Measurements from ENCODE around the gene KRT36. TPM values are rescaled to one million over a fixed set of nuclear protein-coding genes. Genes with fewer than 3 reads are reported as not detected.

The KRT36 gene
- total RNA-seq, 1 donor from 2014 or later = not detected

GRCh38 chr17:41536741-41537613 lies 47.3 kb upstream of the KRT36 start:
- Mint-ChIP-seq H3K4me1 (no peaks in the 10 kb centered on the region), H3K27ac (no peak overlapping the region), H3K4me3 (no peak overlapping the region), H3K9me3 (no peaks in the 10 kb centered on the region), H3K27me3 (peaks cover 45% of the 10 kb centered on the region), H3K36me3 (ENCODE audit: low read depth) (no peaks in the 10 kb centered on the region)
- intact Hi-C loops (cut with micrococcal nuclease) = no loop called here
- DNase-seq (no peak), ATAC-seq (ENCODE audit: low read depth) (no peak)
- ChIA-PET POLR2A (no interaction called here), CTCF (no interaction called here)
- TF ChIP-seq CTCF (IDR thresholded peaks at IDR 0.05) = no peak

GRCh38 chr17:41535764-41536481 lies 46.2 kb upstream of the KRT36 start:
- ChIA-PET POLR2A (no interaction called here), CTCF (no interaction called here)
- Mint-ChIP-seq H3K27me3 (peaks cover 52% of the 10 kb centered on the region), H3K4me1 (no peaks in the 10 kb centered on the region), H3K27ac (no peak overlapping the region), H3K36me3 (ENCODE audit: low read depth) (no peaks in the 10 kb centered on the region), H3K9me3 (no peaks in the 10 kb centered on the region), H3K4me3 (no peak overlapping the region)
- ATAC-seq (ENCODE audit: low read depth) (no peak), DNase-seq (no peak)
- intact Hi-C loops (cut with micrococcal nuclease) = no loop called here
- no peak for TF ChIP-seq CTCF (IDR thresholded peaks at IDR 0.05)

- no peak for TF ChIP-seq CTCF (IDR thresholded peaks at IDR 0.05)
- Mint-ChIP-seq H3K4me3 (no peak overlapping the region), H3K27ac (no peak overlapping the region), H3K4me1 (no peaks in the 10 kb centered on the region), H3K27me3 (peaks cover 58% of the 10 kb centered on the region), H3K9me3 (no peaks in the 10 kb centered on the region), H3K36me3 (ENCODE audit: low read depth) (no peaks in the 10 kb centered on the region)
- ATAC-seq (ENCODE audit: low read depth) (no peak), DNase-seq (no peak)
- POLR2A ChIA-PET = no interaction called here
- intact Hi-C loops (cut with micrococcal nuclease) = no loop called here
- CTCF ChIA-PET = no interaction called here
Measured at GRCh38 chr17:41534899-41535546, 45.3 kb upstream of the KRT36 start.

GRCh38 chr17:41533613-41534012 lies 43.9 kb upstream of the KRT36 start:
- no peak for ATAC-seq (ENCODE audit: low read depth)
- no peak for TF ChIP-seq CTCF (IDR thresholded peaks at IDR 0.05)
- CTCF ChIA-PET = no interaction called here
- Mint-ChIP-seq H3K4me3 (no peak overlapping the region), H3K9me3 (no peaks in the 10 kb centered on the region), H3K27ac (no peak overlapping the region), H3K36me3 (ENCODE audit: low read depth) (no peaks in the 10 kb centered on the region), H3K27me3 (peaks cover 68% of the 10 kb centered on the region), H3K4me1 (no peaks in the 10 kb centered on the region)
- intact Hi-C loops (cut with micrococcal nuclease) = no loop called here
- POLR2A ChIA-PET = interaction anchor here (1.0 kb wide), 1 partner anchor 16 kb away, joined by 3 read pairs; no protein-coding TSS in a partner anchor
- no peak for DNase-seq
